Measurements from ENCODE around the gene KIF26A.
"Not testable (repeated sequence)": the region's sequence is repeated elsewhere in the genome, so short reads cannot be mapped to it uniquely, and the experiment has no call there.

Gene KIF26A

GRCh38 chr14:104206281-104206904 lies 68.0 kb downstream of the KIF26A start:
- DNase-seq (ENCODE audit: low read depth in 3 of 3, low spot score in 1 of 3), result no peak

GRCh38 chr14:104207142-104208014 lies 69.0 kb downstream of the KIF26A start:
- no peak for DNase-seq (ENCODE audit: low read depth in 3 of 3, low spot score in 1 of 3)

- DNase-seq (ENCODE audit: low read depth in 3 of 3, low spot score in 1 of 3), result not testable (repeated sequence)
These were observed 69.6 kb downstream of the KIF26A start for GRCh38 chr14:104208015-104208295.

GRCh38 chr14:104208331-104208730 lies 69.9 kb downstream of the KIF26A start:
- not testable (repeated sequence) for DNase-seq (ENCODE audit: low read depth in 3 of 3, low spot score in 1 of 3)

GRCh38 chr14:104209071-104209470 lies 70.7 kb downstream of the KIF26A start:
- DNase-seq (ENCODE audit: low read depth in 3 of 3, low spot score in 1 of 3), result not testable (repeated sequence)

GRCh38 chr14:104209985-104210816 lies 71.8 kb downstream of the KIF26A start:
- DNase-seq (ENCODE audit: low read depth in 3 of 3, low spot score in 1 of 3), result no peak

GRCh38 chr14:104210817-104211195 lies 72.4 kb downstream of the KIF26A start:
- no peak for DNase-seq (ENCODE audit: low read depth in 3 of 3, low spot score in 1 of 3)

GRCh38 chr14:104211215-104211614 lies 72.8 kb downstream of the KIF26A start:
- DNase-seq (ENCODE audit: low read depth in 3 of 3, low spot score in 1 of 3), result no peak

GRCh38 chr14:104211741-104212140 lies 73.4 kb downstream of the KIF26A start:
- DNase-seq (ENCODE audit: low read depth in 3 of 3, low spot score in 1 of 3), result no peak

- DNase-seq (ENCODE audit: low read depth in 3 of 3, low spot score in 1 of 3), result no peak
These were observed 74.1 kb downstream of the KIF26A start for GRCh38 chr14:104212206-104213095.

- DNase-seq (ENCODE audit: low read depth in 3 of 3, low spot score in 1 of 3), result no peak
These were observed 75.1 kb downstream of the KIF26A start for GRCh38 chr14:104213301-104214034.

GRCh38 chr14:104214431-104215218 lies 76.2 kb downstream of the KIF26A start:
- DNase-seq (ENCODE audit: low read depth in 3 of 3, low spot score in 1 of 3), result no peak

GRCh38 chr14:104215706-104216334 lies 77.4 kb downstream of the KIF26A start:
- DNase-seq (ENCODE audit: low read depth in 3 of 3, low spot score in 1 of 3), result no peak

GRCh38 chr14:104216457-104216856 lies 78.1 kb downstream of the KIF26A start:
- no peak for DNase-seq (ENCODE audit: low read depth in 3 of 3, low spot score in 1 of 3)

GRCh38 chr14:104217486-104218360 lies 79.3 kb downstream of the KIF26A start:
- DNase-seq (ENCODE audit: low read depth in 3 of 3, low spot score in 1 of 3), result no peak

GRCh38 chr14:104218361-104219180 lies 80.2 kb downstream of the KIF26A start:
- DNase-seq (ENCODE audit: low read depth in 3 of 3, low spot score in 1 of 3), result no peak

- no peak for DNase-seq (ENCODE audit: low read depth in 3 of 3, low spot score in 1 of 3)
These were observed 81.4 kb downstream of the KIF26A start for GRCh38 chr14:104219731-104220214.
